CD4-positive, alpha-beta T cell treated with Interleukin-4 for 1 hour (primary cell): ENCODE data around the gene CBLL1.

Experiments
- DNase-seq, 2 donors: peaks; one replicate each; pipeline ENCODE4 v3.0.0-alpha.2; 2020 to 2022

The CBLL1 gene

DNA sequence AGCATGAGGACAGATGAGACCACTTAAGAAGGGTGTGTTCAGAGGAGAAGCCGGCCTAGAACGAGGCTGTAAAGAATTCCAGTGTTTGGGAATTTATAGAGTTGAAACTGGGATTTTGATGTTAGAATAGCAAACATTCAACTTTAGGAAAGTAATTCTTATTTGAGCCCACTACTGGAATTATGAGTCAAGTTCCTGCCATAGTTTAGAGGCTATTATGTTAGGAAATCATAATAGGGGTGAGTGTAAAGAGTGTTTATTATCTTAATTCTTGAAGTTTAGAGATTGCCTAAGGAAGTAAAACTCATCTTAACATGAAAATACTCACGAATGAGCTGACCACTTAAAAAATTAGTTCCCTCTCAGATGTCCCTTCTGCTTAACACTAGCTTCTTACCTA lies 2.1 kb downstream of the CBLL1 start:
- DNase-seq = no peak

DNA sequence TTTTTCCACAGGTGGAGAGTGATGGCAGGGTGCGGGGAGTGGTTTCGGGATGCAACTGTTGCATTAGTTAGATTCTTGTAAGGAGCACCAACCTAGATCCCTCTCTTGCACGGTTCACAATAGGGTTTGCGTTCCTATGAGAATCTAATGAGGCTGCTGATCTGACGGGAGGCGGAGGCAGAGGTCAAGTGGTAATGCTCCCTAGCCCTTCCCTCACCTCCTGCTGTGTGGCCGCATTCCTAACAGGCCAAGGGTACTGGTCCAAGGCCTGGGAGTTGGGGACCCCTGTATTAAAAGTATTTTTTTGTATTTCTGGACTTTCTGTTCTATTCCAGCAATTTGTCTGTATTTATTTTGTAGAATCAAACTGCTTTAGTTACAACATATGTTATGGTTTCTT lies 7.2 kb downstream of the CBLL1 start:
- no peak for DNase-seq

GRCh38 chr7:107754642-107755041 lies 10.7 kb downstream of the CBLL1 start:
- peak in 1 of 2 donors; percentile 11 for DNase-seq

- no peak for DNase-seq
Measured at GRCh38 chr7:107758667-107759066, 14.7 kb downstream of the CBLL1 start.

GRCh38 chr7:107767391-107767790 lies 23.4 kb downstream of the CBLL1 start:
- no peak for DNase-seq

DNA sequence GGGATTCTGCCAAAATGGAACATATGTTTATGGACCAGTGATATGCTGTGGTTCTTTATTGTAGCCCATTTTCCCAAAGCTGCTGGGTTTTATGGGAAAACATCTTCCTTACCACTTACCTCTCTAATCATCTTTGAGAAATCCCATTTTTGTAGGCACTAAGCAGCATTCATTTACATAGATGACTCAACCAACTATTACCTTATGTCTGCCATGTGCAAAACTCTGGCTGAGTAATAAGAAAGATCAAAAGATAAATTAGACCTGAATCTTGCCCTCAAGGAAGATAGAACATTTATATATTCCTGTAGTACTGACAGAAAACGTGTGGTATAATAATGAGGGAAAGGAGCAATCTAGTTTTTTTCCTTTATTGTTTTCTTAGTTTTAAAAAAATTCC lies 24.3 kb downstream of the CBLL1 start:
- no peak for DNase-seq

DNA sequence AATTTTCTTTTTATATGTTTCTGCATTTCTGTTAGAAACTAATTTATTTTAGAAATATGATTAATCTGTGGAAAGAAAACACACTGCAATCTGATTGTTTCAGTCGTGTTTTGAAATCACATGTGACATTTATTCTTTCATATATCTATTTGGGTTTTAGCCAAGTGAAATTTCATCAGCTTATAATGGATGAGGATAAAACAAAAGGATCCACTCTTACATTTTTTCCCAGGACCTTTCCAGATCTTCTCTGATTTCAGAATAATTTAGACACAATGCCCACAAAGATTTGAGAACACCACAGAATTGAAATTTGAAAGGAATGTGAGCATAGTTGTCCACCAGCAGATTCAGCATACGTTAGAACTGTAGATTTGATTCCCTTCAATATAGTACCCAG lies 29.1 kb downstream of the CBLL1 start:
- DNase-seq = no peak

- no peak for DNase-seq
Measured at GRCh38 chr7:107777702-107778101, 33.8 kb downstream of the CBLL1 start.

GRCh38 chr7:107778283-107778682 lies 34.3 kb downstream of the CBLL1 start:
- DNase-seq = no peak

DNA sequence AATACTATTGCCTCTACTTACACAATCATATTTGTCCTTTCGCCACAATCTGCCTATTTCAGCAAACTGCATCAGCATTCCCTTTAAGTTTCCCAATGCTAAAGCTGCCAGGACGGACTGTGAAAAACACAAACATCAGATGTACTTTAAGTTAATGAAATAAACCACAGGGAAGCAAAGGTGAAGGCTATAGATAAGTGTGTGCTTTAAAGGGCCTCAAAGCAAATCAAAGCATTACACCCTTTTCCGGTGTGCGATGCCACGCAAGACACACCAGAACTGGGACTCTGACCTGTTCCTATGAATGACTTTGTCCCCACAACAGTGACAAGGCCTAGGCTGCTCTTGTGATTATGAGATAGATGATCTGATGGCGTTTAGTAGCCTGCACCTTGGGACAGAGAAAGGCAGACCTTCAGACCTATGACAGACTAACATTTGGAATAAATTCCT lies 35.7 kb downstream of the CBLL1 start:
- DNase-seq = no peak

DNA sequence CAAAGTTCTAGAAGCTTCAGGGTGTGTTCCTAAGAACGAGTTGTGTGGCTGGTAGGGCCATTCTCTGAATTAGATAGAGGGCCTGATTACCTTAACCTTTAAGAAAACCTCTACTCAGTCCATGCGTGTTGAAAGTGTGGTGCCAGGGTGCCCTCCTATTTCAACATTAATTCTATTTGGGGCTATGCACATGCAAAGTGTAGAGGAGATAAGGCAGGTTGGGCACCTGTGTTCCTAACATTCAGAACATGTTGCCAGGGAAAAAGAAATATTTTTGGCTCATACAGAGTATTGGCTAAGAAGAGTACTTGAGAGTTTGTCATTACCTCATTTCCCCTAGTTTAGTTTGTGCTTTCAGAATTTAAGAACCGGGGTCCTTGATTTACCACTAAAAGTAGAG lies 38.4 kb downstream of the CBLL1 start:
- DNase-seq = no peak

DNA sequence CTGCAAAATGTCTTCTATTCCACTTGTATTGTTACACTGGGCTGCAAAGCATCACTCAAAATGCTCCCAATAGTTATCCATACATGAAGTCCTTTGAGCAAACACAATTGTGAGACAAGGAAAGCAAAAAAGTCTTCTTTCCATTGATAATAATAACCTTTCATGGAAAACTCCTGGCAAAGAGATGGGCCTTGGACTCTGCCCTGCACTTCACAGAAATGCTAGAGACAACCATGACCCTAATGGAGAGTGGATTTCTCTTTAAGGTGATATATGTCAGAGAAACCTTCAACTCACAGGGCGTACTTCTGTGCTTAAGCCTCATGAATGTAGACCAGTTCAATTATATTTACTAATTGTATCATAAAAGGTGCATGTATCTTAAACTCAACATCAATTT lies 39.7 kb downstream of the CBLL1 start:
- no peak for DNase-seq

DNA sequence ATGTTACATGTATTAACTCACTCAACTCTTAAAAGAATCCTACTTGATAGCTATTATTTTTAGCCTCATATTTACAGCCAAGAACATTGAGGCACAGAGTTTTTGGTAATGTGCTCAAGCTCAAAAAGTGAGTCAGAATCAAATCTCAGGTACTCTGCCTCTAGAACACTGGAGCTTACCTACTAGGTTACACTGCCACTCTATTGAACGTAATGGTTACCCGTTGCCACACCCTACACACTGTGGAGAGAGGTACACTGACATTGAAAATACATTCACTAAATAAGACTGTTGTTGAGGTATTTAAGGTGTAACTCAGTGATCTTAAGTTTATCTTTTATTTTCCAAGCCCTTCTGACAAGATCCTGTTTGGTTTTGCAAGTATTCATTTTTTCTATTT lies 41.2 kb downstream of the CBLL1 start:
- no peak for DNase-seq

DNA sequence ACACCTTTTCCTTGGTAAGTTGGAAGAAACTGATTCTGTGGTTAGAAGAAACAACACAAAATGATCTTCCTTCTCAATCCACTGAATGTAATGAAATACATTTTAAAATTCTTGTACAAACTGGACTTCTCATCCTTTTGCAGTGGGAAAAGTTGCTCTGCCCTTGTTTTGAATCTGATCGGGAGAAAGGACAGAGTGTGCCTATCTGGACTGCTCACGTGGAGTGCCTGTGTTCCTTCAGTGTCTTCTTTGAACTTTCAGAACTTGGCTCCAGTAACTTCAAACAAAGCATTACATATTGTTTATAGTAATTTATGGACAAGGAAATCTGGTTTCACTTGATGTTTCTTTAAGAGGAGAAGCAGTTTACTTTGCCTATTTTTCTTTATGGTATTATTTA lies 42.0 kb downstream of the CBLL1 start:
- DNase-seq = no peak

- DNase-seq = no peak
Measured at GRCh38 chr7:107788216-107788615, 44.3 kb downstream of the CBLL1 start.

DNA sequence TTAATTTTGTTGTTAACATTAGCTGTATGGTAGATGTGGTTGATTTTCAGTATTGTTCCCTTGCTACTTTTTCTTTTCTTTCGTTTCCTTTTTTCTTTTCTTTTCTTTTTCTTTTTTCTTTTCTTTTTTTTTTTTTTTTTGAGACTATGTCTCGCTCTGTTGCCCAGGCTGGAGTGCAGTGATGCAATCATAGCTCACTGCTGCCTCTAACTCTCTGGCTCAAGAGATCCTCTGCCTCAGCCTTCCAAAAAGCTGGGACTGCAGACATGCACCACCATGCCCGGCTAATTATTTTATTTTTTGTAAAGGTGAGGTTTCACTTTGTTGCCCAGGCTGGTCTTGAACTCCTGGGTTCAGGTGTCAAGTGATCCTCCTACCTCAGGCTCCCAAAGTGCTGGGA lies 44.7 kb downstream of the CBLL1 start:
- no peak for DNase-seq

DNA sequence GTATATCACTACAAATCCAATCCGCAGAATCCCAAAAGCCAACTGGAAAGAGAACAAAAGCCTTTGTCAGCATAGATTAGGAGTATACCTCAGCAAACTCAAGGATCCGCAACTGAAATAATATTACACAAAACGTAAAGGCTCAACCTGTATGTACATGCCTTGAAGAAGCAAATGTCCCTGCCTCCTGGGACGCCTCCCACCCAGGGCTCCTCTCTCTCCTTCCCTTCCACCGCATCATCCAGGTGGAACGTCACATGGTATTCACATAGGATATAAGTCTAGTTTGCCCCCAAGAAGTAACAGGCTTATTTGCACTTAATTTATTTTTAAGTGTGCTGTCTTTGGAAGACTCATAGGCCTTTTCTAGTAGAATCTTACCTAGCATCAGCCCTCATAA lies 45.7 kb downstream of the CBLL1 start:
- no peak for DNase-seq

GRCh38 chr7:107792364-107792763 lies 48.4 kb downstream of the CBLL1 start:
- no peak for DNase-seq

GRCh38 chr7:107799647-107800264 lies 55.8 kb downstream of the CBLL1 start:
- DNase-seq = no peak

GRCh38 chr7:107803009-107803610 lies 59.2 kb downstream of the CBLL1 start, which contains the start of gene SLC26A3:
SLC26A3 (minus strand) TSS chr7:107803223; CDS start chr7:107794509, 8,714 bp downstream.
- DNase-seq = no peak

DNA sequence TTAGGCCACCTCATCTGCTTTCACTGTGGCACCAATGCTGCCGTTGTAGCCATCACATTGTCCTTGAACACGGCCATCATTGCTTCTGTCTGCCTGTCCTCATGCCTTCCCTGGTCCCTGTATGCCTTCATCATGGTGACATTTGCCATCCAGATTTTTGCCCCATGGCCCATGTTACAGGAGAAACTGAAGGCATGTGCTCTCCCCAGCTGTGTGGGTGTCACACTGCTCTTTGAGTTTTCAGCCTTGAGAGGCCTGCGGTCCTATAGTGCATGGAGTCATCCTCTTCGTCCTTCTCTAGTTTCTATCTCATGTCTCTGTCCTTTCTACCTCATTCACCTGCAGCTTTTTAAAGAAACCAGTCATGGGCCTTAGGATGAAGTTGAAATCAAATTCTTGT lies 65.2 kb downstream of the CBLL1 start:
- no peak for DNase-seq

DNA sequence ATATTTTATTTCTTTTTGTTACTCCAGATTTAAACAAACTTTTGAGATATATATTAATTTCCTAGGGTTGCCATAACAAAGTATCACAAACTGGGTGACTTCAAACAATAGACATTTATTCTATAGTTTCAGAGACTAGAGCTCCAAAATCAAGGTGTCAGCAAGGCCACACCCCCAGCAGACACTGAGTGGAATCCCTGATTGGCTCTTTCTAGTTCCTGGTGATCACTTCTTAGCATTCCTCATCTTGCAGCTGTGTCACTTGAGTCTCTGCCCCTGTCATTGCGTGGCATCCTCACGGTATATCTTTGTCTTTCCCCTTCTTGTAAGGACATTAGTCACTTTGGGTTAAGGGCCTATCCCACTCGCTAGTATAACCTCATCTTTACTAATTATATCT lies 66.7 kb downstream of the CBLL1 start:
- DNase-seq = no peak
